Vagina (tissue), 2 donors: ENCODE measurements around the gene CMSS1.

ENCODE experiments used
- CTCF ChIP-seq, 3 experiments: fragments of 450-650 bp in 2 of 3; fragments of 200-600 bp in 1 of 3; sonication (generic) in 1 of 3; IDR thresholded peaks; one replicate each; pipeline ENCODE4 v1.5.1; 2017 to 2019; ENCODE audit warnings: antibody characterized with exemption in 3 of 3, mild to moderate bottlenecking in 2 of 3, moderate library complexity in 2 of 3
- POLR2A ChIP-seq, 2 donors: fragments of 450-650 bp; IDR thresholded peaks; one replicate each; pipeline ENCODE4 v1.6.1; 2017; ENCODE audit warnings: antibody characterized with exemption in 2 of 2, mild to moderate bottlenecking in 2 of 2, moderate library complexity in 2 of 2
- POLR2AphosphoS5 ChIP-seq, 2 donors: sonication (generic); formaldehyde crosslinking; IDR thresholded peaks; one replicate each; pipeline ENCODE4 v1.9.0; 2017; ENCODE audit warnings: antibody characterized with exemption in 2 of 2, mild to moderate bottlenecking in 2 of 2, low read depth in 1 of 2; ENCODE audit not compliant: insufficient read depth in 1 of 2

- no peak for TF ChIP-seq POLR2A (IDR thresholded peaks at IDR 0.05)
- TF ChIP-seq CTCF (IDR thresholded peaks at IDR 0.05): no peak
- TF ChIP-seq POLR2AphosphoS5 (IDR thresholded peaks at IDR 0.05; ENCODE audit: insufficient read depth in 1 of 2, low read depth in 1 of 2): no peak
Measured at GRCh38 chr3:99818818-99819217, 1.2 kb downstream of the CMSS1 start.
